GM18951 (cell line): ENCODE data around the gene SLC35A3.
"Not testable (repeated sequence)": the region's sequence is repeated elsewhere in the genome, so short reads cannot be mapped to it uniquely, and the experiment has no call there.

Experiments
- POLR2A ChIP-seq: IDR thresholded peaks from 4 replicates; pipeline ENCODE4 v1.6.1; 2011; ENCODE audit warnings: mild to moderate bottlenecking; ENCODE audit not compliant: insufficient read length, insufficient read depth; ENCODE audit errors: extremely low read depth
- in situ Hi-C: fragments of 300-500 bp; cut with MboI; formaldehyde crosslinking; loops from one replicate; pipeline ENCODE4 v1.12.0; 2022; ENCODE audit warnings: low sequenced_read_pairs, mixed read lengths, inconsistent platforms; ENCODE audit not compliant: unreplicated experiment

The SLC35A3 gene

GRCh38 chr1:99963041-99963795 lies 6.6 kb upstream of the SLC35A3 start:
- no peak for TF ChIP-seq POLR2A
- in situ Hi-C loops: no loop called here

- TF ChIP-seq POLR2A: no peak
- in situ Hi-C loops: no loop called here
Measured at GRCh38 chr1:99964806-99965205, 5.0 kb upstream of the SLC35A3 start.

- in situ Hi-C loops: no loop called here
- no peak for TF ChIP-seq POLR2A
Measured at GRCh38 chr1:99965646-99966375, 4.0 kb upstream of the SLC35A3 start.

- no peak for TF ChIP-seq POLR2A
- in situ Hi-C loops: no loop called here
Measured at GRCh38 chr1:99968214-99968613, 1.6 kb upstream of the SLC35A3 start.

GRCh38 chr1:99969260-99969728 lies 502 bp upstream of the SLC35A3 start:
- no peak for TF ChIP-seq POLR2A
- in situ Hi-C loops: no loop called here

- TF ChIP-seq POLR2A: no peak
- in situ Hi-C loops: no loop called here
Measured at GRCh38 chr1:99970713-99971255, 988 bp downstream of the SLC35A3 start.

- in situ Hi-C loops: not testable (repeated sequence)
Measured at GRCh38 chr1:99972066-99972465, 2.3 kb downstream of the SLC35A3 start.

GRCh38 chr1:99975529-99975928 lies 5.7 kb downstream of the SLC35A3 start:
- in situ Hi-C loops: no loop called here
- TF ChIP-seq POLR2A: no peak

GRCh38 chr1:99977326-99977725 lies 7.5 kb downstream of the SLC35A3 start:
- in situ Hi-C loops: not testable (repeated sequence)

GRCh38 chr1:99978218-99978617 lies 8.4 kb downstream of the SLC35A3 start:
- TF ChIP-seq POLR2A: no peak
- in situ Hi-C loops: no loop called here

GRCh38 chr1:99979091-99979490 lies 9.3 kb downstream of the SLC35A3 start:
- no peak for TF ChIP-seq POLR2A
- in situ Hi-C loops: no loop called here

GRCh38 chr1:99980928-99981327 lies 11.1 kb downstream of the SLC35A3 start:
- no peak for TF ChIP-seq POLR2A
- in situ Hi-C loops: no loop called here

GRCh38 chr1:99986656-99987225 lies 16.9 kb downstream of the SLC35A3 start:
- TF ChIP-seq POLR2A: no peak
- in situ Hi-C loops: no loop called here
